AG09309 (cell line): Measurements from ENCODE around the gene CNTN6.

Experiments
- DNase-seq: peaks from one replicate; pipeline ENCODE4 v3.0.0-alpha.2; 2010; ENCODE audit warnings: low read depth
- H3K4me3 ChIP-seq: 2 replicates; pipeline ENCODE4 v1.5.1; 2011; ENCODE audit warnings: mild to moderate bottlenecking, low read depth, low read length, moderate library complexity; ENCODE audit not compliant: control insufficient read depth
- CTCF ChIP-seq: IDR thresholded peaks from 2 replicates; pipeline ENCODE4 v1.5.1; 2011; ENCODE audit warnings: mild to moderate bottlenecking, low read depth, low read length, inconsistent platforms; ENCODE audit not compliant: insufficient read depth, control insufficient read depth; ENCODE audit errors: missing control alignments

The CNTN6 gene

GRCh38 chr3:1092771-1093170 lies at the start of gene CNTN6:
TSS of gene CNTN6 (plus strand) at chr3:1093024. CDS start at chr3:1148009, 54,985 bp downstream.
- no peak for TF ChIP-seq CTCF
- no peak for DNase-seq
- no peak within 1 kb of the TSS for H3K4me3 ChIP-seq

GRCh38 chr3:1048558-1048957 lies 44.3 kb upstream of the CNTN6 start:
- no peak for DNase-seq
- TF ChIP-seq CTCF: no peak
- H3K4me3 ChIP-seq: no peak overlapping the region

GRCh38 chr3:1055870-1056269 lies 37.0 kb upstream of the CNTN6 start:
- no peak for DNase-seq
- no peak for TF ChIP-seq CTCF
- no peak overlapping the region for H3K4me3 ChIP-seq

GRCh38 chr3:1056744-1057143 lies 36.1 kb upstream of the CNTN6 start:
- H3K4me3 ChIP-seq: no peak overlapping the region
- TF ChIP-seq CTCF: no peak
- no peak for DNase-seq

GRCh38 chr3:1057436-1057835 lies 35.4 kb upstream of the CNTN6 start:
- no peak overlapping the region for H3K4me3 ChIP-seq
- no peak for DNase-seq
- TF ChIP-seq CTCF: no peak

GRCh38 chr3:1068985-1069384 lies 23.8 kb upstream of the CNTN6 start:
- no peak for TF ChIP-seq CTCF
- no peak overlapping the region for H3K4me3 ChIP-seq
- DNase-seq: no peak

GRCh38 chr3:1072041-1072440 lies 20.8 kb upstream of the CNTN6 start:
- TF ChIP-seq CTCF: no peak
- DNase-seq: no peak
- no peak overlapping the region for H3K4me3 ChIP-seq
